IPS-20b (cell line): ENCODE measurements around the gene CCR8.

ENCODE experiments used
- H3K27ac ChIP-seq: one replicate; pipeline ENCODE4 v1.5.1; 2013; ENCODE audit warnings: low read length
- H3K27me3 ChIP-seq: 2 replicates; pipeline ENCODE4 v1.6.1; 2013; ENCODE audit warnings: mild to moderate bottlenecking, low read length, inconsistent platforms; ENCODE audit not compliant: insufficient read depth
- H3K36me3 ChIP-seq: 2 replicates; pipeline ENCODE4 v1.6.1; 2013; ENCODE audit warnings: low read depth, mild to moderate bottlenecking, inconsistent platforms, low read length, moderate library complexity; ENCODE audit not compliant: insufficient read depth
- H3K4me1 ChIP-seq: 2 replicates; pipeline ENCODE4 v1.6.1; 2013; ENCODE audit warnings: mild to moderate bottlenecking, control low read depth, inconsistent platforms, low read length, moderate library complexity; ENCODE audit not compliant: insufficient read depth
- H3K4me3 ChIP-seq: 2 replicates; pipeline ENCODE4 v1.5.1; 2013; ENCODE audit warnings: mild to moderate bottlenecking, low read length, inconsistent platforms
- H3K9ac ChIP-seq: 2 replicates; pipeline ENCODE4 v1.6.1; 2013; ENCODE audit warnings: low read depth, mild to moderate bottlenecking, inconsistent platforms, low read length, moderate library complexity
- H3K9me3 ChIP-seq: 2 replicates; pipeline ENCODE4 v1.6.1; 2013; ENCODE audit warnings: mild to moderate bottlenecking, low read depth, low read length, inconsistent platforms; ENCODE audit not compliant: insufficient read depth

CCR8 gene

DNA sequence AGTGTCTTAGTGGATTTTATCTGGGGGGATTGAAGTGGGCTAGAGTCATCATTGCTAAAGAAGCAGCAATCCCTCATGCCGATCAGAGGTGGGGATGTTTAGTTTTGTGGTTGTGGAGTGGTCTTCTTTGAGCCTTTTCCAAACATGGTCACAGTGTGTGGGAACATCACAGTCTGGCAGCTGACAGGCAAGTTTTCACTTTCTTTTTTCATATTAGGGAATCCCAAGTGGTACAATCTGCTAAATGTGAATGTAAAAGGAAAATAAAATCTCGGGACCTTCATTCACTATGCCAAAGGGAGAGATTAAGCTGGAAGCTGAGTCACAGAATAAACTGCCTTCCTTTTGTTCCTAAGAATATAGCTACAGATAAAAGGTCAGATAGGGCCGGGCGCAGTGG is 39.3 kb upstream of the CCR8 start:
- H3K9me3 ChIP-seq = no peaks in the 10 kb centered on the region
- H3K27me3 ChIP-seq = no peaks in the 10 kb centered on the region
- H3K36me3 ChIP-seq = no peaks in the 10 kb centered on the region
- no peak overlapping the region for H3K27ac ChIP-seq
- no peak overlapping the region for H3K9ac ChIP-seq
- no peaks in the 10 kb centered on the region for H3K4me1 ChIP-seq
- H3K4me3 ChIP-seq = no peak overlapping the region

- Histone ChIP-seq H3K27ac (no peak overlapping the region), H3K4me1 (no peaks in the 10 kb centered on the region), H3K4me3 (no peak overlapping the region), H3K27me3 (no peaks in the 10 kb centered on the region), H3K9ac (no peak overlapping the region), H3K36me3 (no peaks in the 10 kb centered on the region), H3K9me3 (no peaks in the 10 kb centered on the region)
Measured at GRCh38 chr3:39291903-39292329, 37.6 kb upstream of the CCR8 start.

- Histone ChIP-seq H3K27ac (no peak overlapping the region), H3K36me3 (no peaks in the 10 kb centered on the region), H3K9ac (no peak overlapping the region)
Measured at GRCh38 chr3:39292961-39293360, 36.5 kb upstream of the CCR8 start.

GRCh38 chr3:39294446-39295183 is 34.9 kb upstream of the CCR8 start:
- no peaks in the 10 kb centered on the region for H3K27me3 ChIP-seq
- no peaks in the 10 kb centered on the region for H3K4me1 ChIP-seq
- no peaks in the 10 kb centered on the region for H3K36me3 ChIP-seq
- no peak overlapping the region for H3K27ac ChIP-seq
- H3K9ac ChIP-seq = no peak overlapping the region
- H3K9me3 ChIP-seq = no peaks in the 10 kb centered on the region
- H3K4me3 ChIP-seq = no peak overlapping the region

More at GRCh38 chr3:39292961-39293360, 36.5 kb upstream of the CCR8 start:
- H3K4me1 ChIP-seq = no peaks in the 10 kb centered on the region
- no peaks in the 10 kb centered on the region for H3K27me3 ChIP-seq
- no peaks in the 10 kb centered on the region for H3K9me3 ChIP-seq
- no peak overlapping the region for H3K4me3 ChIP-seq

DNA sequence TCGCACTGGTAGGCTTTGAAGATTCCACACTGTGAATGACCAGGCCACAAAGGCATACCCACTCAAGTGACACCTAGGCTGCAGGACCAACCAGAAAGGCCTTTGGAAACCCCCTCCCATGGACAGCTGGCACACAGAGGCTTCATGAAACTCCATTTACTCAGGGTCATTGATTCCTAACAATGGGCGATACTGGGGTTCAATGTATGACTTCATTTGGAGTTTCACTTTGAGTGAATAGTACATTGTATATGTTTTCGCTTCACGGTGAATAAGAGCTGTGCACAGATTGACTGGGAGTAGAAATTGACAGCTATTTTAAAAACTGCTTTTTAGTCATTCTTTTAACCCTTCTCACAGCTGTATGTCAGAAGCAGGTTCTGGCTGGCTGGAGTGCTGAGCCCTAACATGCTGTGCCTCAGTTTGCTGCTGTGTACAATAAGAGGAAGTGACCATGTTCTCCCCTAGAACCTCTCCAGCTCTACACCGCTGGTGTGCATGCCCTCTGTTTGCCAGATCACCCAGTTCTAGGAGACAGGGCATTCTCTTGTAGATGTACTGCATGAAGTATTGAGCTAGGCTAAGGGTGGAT is 34.2 kb upstream of the CCR8 start:
- Histone ChIP-seq H3K9me3 (no peaks in the 10 kb centered on the region), H3K9ac (no peak overlapping the region), H3K27ac (no peak overlapping the region), H3K4me1 (no peaks in the 10 kb centered on the region), H3K27me3 (no peaks in the 10 kb centered on the region), H3K4me3 (no peak overlapping the region), H3K36me3 (no peaks in the 10 kb centered on the region)

DNA sequence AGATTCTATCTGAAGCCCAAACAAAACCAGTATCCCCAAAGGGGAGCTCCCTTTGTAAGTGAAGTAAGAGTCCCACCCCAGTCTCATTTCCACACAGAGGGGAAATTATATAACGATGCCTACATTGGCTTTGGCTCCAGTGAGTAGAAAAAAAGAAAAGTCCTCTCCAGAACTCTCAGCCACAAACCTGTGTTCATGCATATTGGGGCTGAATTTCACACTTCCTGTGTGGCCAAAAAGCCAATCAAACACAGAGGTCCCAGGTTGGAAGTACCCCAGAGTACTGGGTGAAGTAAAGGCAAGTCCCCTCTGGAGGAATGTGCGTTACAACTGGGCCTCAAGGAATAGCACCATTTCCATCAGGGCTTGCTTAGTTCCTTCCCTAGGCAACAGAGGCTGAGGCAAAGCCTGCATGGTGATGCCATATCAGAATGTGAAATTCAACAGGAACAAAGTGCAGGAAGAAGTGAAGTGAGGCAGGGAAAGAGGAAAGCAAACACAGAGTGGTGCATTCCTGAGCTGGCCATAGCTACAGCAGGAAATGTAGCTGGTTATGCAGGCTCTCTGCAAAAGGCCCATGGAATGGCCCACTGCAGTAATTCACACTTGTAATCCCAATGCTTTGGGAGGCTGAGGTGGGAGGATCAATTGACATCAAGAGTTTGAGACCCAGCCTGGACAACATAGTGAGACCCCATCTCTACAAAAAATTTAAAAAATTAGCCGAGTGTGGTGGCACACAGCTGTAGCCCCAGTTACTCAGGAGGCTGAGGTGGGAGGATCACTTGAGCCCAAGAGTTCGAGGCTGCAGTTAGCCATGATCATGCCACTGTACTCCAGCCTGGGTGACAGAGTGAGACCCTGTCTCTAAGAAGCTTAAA is 33.1 kb upstream of the CCR8 start:
- no peaks in the 10 kb centered on the region for H3K4me1 ChIP-seq
- H3K9me3 ChIP-seq = no peaks in the 10 kb centered on the region
- no peak overlapping the region for H3K27ac ChIP-seq
- H3K9ac ChIP-seq = no peak overlapping the region
- no peak overlapping the region for H3K4me3 ChIP-seq
- H3K27me3 ChIP-seq = no peaks in the 10 kb centered on the region
- no peaks in the 10 kb centered on the region for H3K36me3 ChIP-seq

DNA sequence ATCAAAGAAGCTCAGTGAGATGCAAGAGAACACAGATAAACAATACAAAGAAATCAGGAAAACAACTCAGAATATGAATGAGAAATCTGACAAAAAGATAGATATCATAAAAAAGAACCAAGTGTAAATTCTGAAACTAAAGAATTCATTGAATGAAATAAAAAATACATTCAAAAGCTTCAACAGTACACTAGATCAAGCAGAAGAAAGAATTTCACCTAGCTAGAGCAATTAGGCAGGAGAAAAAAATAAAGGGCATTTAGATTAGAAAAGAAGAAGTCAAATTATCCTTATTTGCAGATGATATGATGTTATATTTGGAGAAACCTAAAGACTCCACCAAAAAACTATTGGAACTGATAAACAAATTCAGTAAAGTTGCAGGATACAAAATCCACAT is 30.2 kb upstream of the CCR8 start:
- Histone ChIP-seq H3K9me3 (no peaks in the 10 kb centered on the region), H3K4me3 (no peak overlapping the region), H3K27ac (no peak overlapping the region), H3K4me1 (no peaks in the 10 kb centered on the region), H3K36me3 (no peaks in the 10 kb centered on the region), H3K27me3 (no peaks in the 10 kb centered on the region), H3K9ac (no peak overlapping the region)

DNA sequence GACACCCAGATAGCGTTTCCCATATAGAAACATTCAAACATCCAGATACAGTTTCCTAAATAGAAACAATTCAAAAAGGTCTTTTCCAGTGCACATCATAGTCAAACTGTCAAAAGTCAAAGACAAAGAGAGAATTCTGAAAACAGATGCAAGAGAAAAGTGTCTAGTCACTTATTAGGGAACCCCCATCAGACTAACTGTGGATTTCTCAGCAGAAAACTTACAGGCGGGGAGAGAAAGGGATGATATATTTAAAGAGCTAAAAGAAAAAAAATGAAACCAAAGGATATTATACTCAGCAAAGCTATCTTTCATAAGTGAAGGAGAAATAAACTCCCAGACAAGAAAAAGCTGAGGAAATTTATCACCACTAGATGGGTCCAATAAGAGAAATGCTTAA is 27.3 kb upstream of the CCR8 start:
- H3K9me3 ChIP-seq = no peaks in the 10 kb centered on the region
- H3K4me1 ChIP-seq = no peaks in the 10 kb centered on the region
- no peaks in the 10 kb centered on the region for H3K36me3 ChIP-seq
- no peak overlapping the region for H3K4me3 ChIP-seq
- no peak overlapping the region for H3K9ac ChIP-seq
- H3K27me3 ChIP-seq = no peaks in the 10 kb centered on the region
- no peak overlapping the region for H3K27ac ChIP-seq

- Histone ChIP-seq H3K27ac (no peak overlapping the region), H3K4me3 (no peak overlapping the region), H3K9ac (no peak overlapping the region), H3K9me3 (no peaks in the 10 kb centered on the region), H3K27me3 (no peaks in the 10 kb centered on the region), H3K36me3 (no peaks in the 10 kb centered on the region), H3K4me1 (no peaks in the 10 kb centered on the region)
Measured at GRCh38 chr3:39313289-39313688, 16.2 kb upstream of the CCR8 start.

GRCh38 chr3:39315420-39315819 is 14.1 kb upstream of the CCR8 start:
- H3K9ac ChIP-seq = no peak overlapping the region
- no peaks in the 10 kb centered on the region for H3K9me3 ChIP-seq
- no peaks in the 10 kb centered on the region for H3K4me1 ChIP-seq
- no peaks in the 10 kb centered on the region for H3K27me3 ChIP-seq
- H3K36me3 ChIP-seq = no peaks in the 10 kb centered on the region
- no peak overlapping the region for H3K4me3 ChIP-seq
- H3K27ac ChIP-seq = no peak overlapping the region

DNA sequence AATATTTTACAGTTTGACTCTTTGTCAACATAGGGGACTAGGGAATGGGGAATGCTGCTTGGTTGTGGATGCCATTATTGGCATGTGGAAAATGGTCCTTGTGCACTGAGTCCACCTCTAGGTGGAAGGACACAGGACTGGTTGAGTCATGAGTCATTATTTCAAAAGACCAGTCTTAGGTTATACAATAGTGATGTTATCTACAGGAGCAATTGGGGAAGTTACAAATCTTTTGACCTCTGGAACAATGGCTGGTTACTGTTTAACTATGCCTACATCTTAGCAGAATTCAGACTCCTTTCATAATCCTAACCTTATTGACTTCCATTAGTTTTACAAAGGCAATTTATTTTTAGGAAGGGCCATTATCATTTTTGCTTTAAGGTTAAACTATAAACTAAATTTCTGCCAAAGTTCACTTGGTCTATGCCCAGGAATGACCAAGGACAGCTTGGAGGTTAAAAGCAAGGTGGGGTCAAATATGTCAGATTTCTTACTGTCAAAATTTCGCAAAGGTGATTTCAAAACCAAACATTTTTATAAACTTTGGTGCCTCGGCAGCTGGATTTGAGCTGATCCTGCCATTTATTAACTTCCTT is 11.8 kb upstream of the CCR8 start:
- Histone ChIP-seq H3K4me1 (no peaks in the 10 kb centered on the region), H3K36me3 (no peaks in the 10 kb centered on the region), H3K4me3 (no peak overlapping the region), H3K27me3 (no peaks in the 10 kb centered on the region), H3K9ac (no peak overlapping the region), H3K9me3 (no peaks in the 10 kb centered on the region), H3K27ac (no peak overlapping the region)
